Body of pancreas (tissue), 4 donors: ENCODE data around the gene FAM163A.

Experiments
- POLR2A ChIP-seq, 3 donors: fragments of 450-650 bp; IDR thresholded peaks; one replicate each; pipeline ENCODE4 v1.6.1; 2016; ENCODE audit warnings: antibody characterized with exemption in 3 of 3, mild to moderate bottlenecking in 2 of 3
- TF ChIP-seq, protein P1 (sequence below), 7 experiments: fragments of 450-650 bp in 4 of 7; fragments of 200-600 bp in 3 of 7; sonication (generic) in 3 of 7; IDR thresholded peaks; one replicate each; pipeline ENCODE4 v1.5.1; 2016 to 2019; ENCODE audit warnings: antibody characterized with exemption in 7 of 7

DNA sequence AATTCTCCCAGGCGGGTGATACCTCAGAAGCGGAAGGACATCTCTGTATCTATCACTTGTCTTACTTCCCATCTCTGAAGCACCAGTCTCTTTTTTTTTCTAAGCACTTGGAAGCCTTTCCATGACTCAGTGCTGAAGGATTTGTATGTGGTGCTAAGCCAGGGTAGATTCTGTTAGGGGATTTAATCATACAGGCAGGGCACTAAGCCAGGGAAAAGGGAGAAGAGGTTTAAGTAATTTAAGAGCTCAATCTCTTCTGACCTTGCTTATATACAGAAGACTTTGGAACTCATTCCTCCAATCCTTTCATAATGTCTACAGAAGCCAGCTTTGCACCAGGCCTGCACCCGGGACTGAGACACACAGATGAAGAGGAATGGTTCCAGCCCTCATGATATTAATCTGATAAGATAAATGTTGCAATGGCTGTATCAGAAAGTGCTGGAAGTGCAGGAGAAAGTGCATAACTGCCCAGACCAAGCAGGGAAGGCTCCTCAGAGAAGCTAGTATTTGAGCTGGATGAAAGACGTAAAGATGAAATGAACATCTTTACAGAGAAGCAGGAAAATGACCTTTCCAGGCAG is 11.0 kb downstream of the FAM163A start:
- TF ChIP-seq, protein P1, sequence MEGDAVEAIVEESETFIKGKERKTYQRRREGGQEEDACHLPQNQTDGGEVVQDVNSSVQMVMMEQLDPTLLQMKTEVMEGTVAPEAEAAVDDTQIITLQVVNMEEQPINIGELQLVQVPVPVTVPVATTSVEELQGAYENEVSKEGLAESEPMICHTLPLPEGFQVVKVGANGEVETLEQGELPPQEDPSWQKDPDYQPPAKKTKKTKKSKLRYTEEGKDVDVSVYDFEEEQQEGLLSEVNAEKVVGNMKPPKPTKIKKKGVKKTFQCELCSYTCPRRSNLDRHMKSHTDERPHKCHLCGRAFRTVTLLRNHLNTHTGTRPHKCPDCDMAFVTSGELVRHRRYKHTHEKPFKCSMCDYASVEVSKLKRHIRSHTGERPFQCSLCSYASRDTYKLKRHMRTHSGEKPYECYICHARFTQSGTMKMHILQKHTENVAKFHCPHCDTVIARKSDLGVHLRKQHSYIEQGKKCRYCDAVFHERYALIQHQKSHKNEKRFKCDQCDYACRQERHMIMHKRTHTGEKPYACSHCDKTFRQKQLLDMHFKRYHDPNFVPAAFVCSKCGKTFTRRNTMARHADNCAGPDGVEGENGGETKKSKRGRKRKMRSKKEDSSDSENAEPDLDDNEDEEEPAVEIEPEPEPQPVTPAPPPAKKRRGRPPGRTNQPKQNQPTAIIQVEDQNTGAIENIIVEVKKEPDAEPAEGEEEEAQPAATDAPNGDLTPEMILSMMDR (IDR thresholded peaks at IDR 0.05) = no peak
- TF ChIP-seq POLR2A (IDR thresholded peaks at IDR 0.05) = no peak
